ENCODE measurements around the gene TP73.

The TP73 gene

GRCh38 chr1:3711780-3712451, 59.6 kb downstream of the TP73 start:
- DNase-seq = no peak

GRCh38 chr1:3712573-3713535, 60.5 kb downstream of the TP73 start:
- DNase-seq = no peak

GRCh38 chr1:3713840-3714239, 61.5 kb downstream of the TP73 start:
- no peak for DNase-seq

- no peak for DNase-seq
Observed at GRCh38 chr1:3714284-3714741, 62.0 kb downstream of the TP73 start.

- DNase-seq = no peak
Observed at GRCh38 chr1:3714814-3715213, 62.5 kb downstream of the TP73 start.

GRCh38 chr1:3716351-3716750, 64.0 kb downstream of the TP73 start:
- no peak for DNase-seq

- DNase-seq = no peak
Observed at GRCh38 chr1:3717041-3717714, 64.9 kb downstream of the TP73 start.

- DNase-seq = no peak
Observed at GRCh38 chr1:3717715-3718601, 65.6 kb downstream of the TP73 start.

GRCh38 chr1:3718764-3719163, 66.4 kb downstream of the TP73 start:
- no peak for DNase-seq

- no peak for DNase-seq
Observed at GRCh38 chr1:3721955-3722465, 69.7 kb downstream of the TP73 start.

- DNase-seq = no peak
Observed at GRCh38 chr1:3722846-3723245, 70.5 kb downstream of the TP73 start.

- DNase-seq = peak in 1 of 2 experiments; percentile 33
Observed at GRCh38 chr1:3724416-3725030, 72.2 kb downstream of the TP73 start.

- no peak for DNase-seq
Observed at GRCh38 chr1:3725366-3725765, 73.0 kb downstream of the TP73 start.

- DNase-seq = no peak
Observed at GRCh38 chr1:3727042-3727824, 74.9 kb downstream of the TP73 start.

- DNase-seq = no peak
Observed at GRCh38 chr1:3727825-3728776, 75.8 kb downstream of the TP73 start.

- no peak for DNase-seq
Observed at GRCh38 chr1:3729594-3730542, 77.6 kb downstream of the TP73 start.

GRCh38 chr1:3730543-3731247, 78.4 kb downstream of the TP73 start:
- no peak for DNase-seq
